Panc1 (cell line): Measurements from ENCODE around the gene MALSU1. TPM values are rescaled to one million over a fixed set of nuclear protein-coding genes. Genes with fewer than 3 reads are reported as not detected.
A peak's percentile ranks its signal among the peaks of the same experiment; 100 is the strongest.

Experiments
- ATAC-seq: fragments of 200-7000 bp; cut with Tn5 transposase; 2 replicates; pipeline ENCODE4 v1.9.1; 2020; ENCODE audit warnings: mild to moderate bottlenecking, moderate library complexity
- BruUV-seq: library from RNA; stranded (reverse); fragments of 400-500 nt; replicated peaks from 2 replicates; lab custom pipeline; 2021; lab: Mats Ljungman, UMichigan
- CTCF ChIA-PET: fragments of 300-600 bp; sonication (Branson Sonifier 250); formaldehyde crosslinking; loops from one replicate; lab custom pipeline; 2022; ENCODE audit warnings: antibody characterized with exemption; lab: Charles Lee
- POLR2A ChIA-PET: fragments of 300-600 bp; sonication (Branson Sonifier 250); formaldehyde crosslinking; loops from one replicate; lab custom pipeline; 2022; ENCODE audit warnings: antibody characterized with exemption; lab: Charles Lee
- DNase-seq: peaks from one replicate; pipeline ENCODE4 v3.0.0-alpha.2; 2010; ENCODE audit warnings: low read depth, low spot score
- H3K27ac ChIP-seq: 2 replicates; pipeline ENCODE4 v1.5.1; 2011; ENCODE audit warnings: mild to moderate bottlenecking, low read length, inconsistent platforms
- H3K27me3 ChIP-seq: fragments of 200-500 bp; sonication (Bioruptor generic); 2 replicates; pipeline ENCODE4 v1.6.0; 2014; ENCODE audit warnings: low read length, inconsistent platforms; ENCODE audit not compliant: control insufficient read depth, insufficient read depth
- H3K36me3 ChIP-seq: fragments of 200-500 bp; sonication (Bioruptor generic); 2 replicates; pipeline ENCODE4 v1.5.1; 2014; ENCODE audit warnings: inconsistent platforms, mild to moderate bottlenecking, low read length, moderate library complexity; ENCODE audit not compliant: control insufficient read depth, insufficient read depth
- H3K4me1 ChIP-seq: 2 replicates; pipeline ENCODE4 v1.5.1; 2011; ENCODE audit warnings: inconsistent platforms, mild to moderate bottlenecking, low read length, moderate library complexity; ENCODE audit not compliant: control insufficient read depth, insufficient read depth
- H3K4me3 ChIP-seq, 2 experiments: 2 replicates each; pipeline ENCODE4 v1.5.1; 2011 to 2012; ENCODE audit warnings: low read depth in 2 of 2, low read length in 2 of 2, mild to moderate bottlenecking in 2 of 2, inconsistent platforms in 1 of 2, moderate library complexity in 1 of 2
- H3K9me3 ChIP-seq: fragments of 200-500 bp; sonication (Bioruptor generic); 2 replicates; pipeline ENCODE4 v1.5.1; 2014; ENCODE audit warnings: low read depth, mild to moderate bottlenecking, inconsistent platforms, low read length, moderate library complexity; ENCODE audit not compliant: control insufficient read depth, insufficient read depth
- CTCF ChIP-seq: fragments of 450-650 bp; IDR thresholded peaks from 2 replicates; pipeline ENCODE4 v1.5.1; 2017; ENCODE audit warnings: mild to moderate bottlenecking
- POLR2AphosphoS5 ChIP-seq: IDR thresholded peaks from 2 replicates; pipeline ENCODE4 v1.6.1; 2012; ENCODE audit warnings: mild to moderate bottlenecking, low read depth, low read length, moderate library complexity
- REST ChIP-seq, 2 experiments: IDR thresholded peaks; 2 replicates each; pipeline ENCODE4 v1.6.1; 2011 to 2012; ENCODE audit warnings: low read depth in 2 of 2, control low read depth in 1 of 2, low read length in 1 of 2, mild to moderate bottlenecking in 1 of 2, moderate library complexity in 1 of 2; ENCODE audit not compliant: insufficient read depth in 1 of 2
- SIN3A ChIP-seq: IDR thresholded peaks from 2 replicates; pipeline ENCODE4 v1.6.1; 2012; ENCODE audit warnings: low read depth, mild to moderate bottlenecking, low read length, moderate library complexity, borderline replicate concordance; ENCODE audit not compliant: insufficient read depth
- TCF7L2 ChIP-seq: IDR thresholded peaks from 2 replicates; pipeline ENCODE4 v1.6.1; 2011; ENCODE audit warnings: mild to moderate bottlenecking, low read depth, low read length, inconsistent platforms
- in situ Hi-C: cut with HindIII; loops from 2 replicates; pipeline ENCODE4 v1.10.0; 2016; ENCODE audit warnings: low sequenced_read_pairs, low pct_unique_long_range_greater_than_20kb
- intact Hi-C: fragments of 100-400 bp; cut with micrococcal nuclease; formaldehyde crosslinking; loops from one replicate; pipeline ENCODE4 v1.10.0; 2022; ENCODE audit not compliant: unreplicated experiment
- total RNA-seq: library from RNA; stranded (reverse); gene quantifications from one replicate; pipeline ENCODE4 v1.2.1, GENCODE V29; 2021; ENCODE audit not compliant: unreplicated experiment

Gene MALSU1
- total RNA-seq, 1 experiment from 2014 or later: 111 TPM

GRCh38 chr7:23285657-23286646 lies 13.2 kb upstream of the MALSU1 start:
- ATAC-seq: 0 out of 2 replicates have a peak, but pooled peaks have one; percentile 28
- no peaks in the 10 kb centered on the region for H3K9me3 ChIP-seq
- ChIA-PET POLR2A (no interaction called here), CTCF (no interaction called here)
- no peak for TF ChIP-seq CTCF
- no peak for TF ChIP-seq TCF7L2
- TF ChIP-seq SIN3A: no peak
- TF ChIP-seq REST (IDR thresholded peaks at IDR 0.05; ENCODE audit: insufficient read depth in 1 of 2, low read depth in 2 of 2, low read length in 1 of 2): no peak
- BruUV-seq: no TSS peak
- no peak overlapping the region for H3K4me3 ChIP-seq
- H3K4me1 ChIP-seq: no peaks in the 10 kb centered on the region
- in situ Hi-C loops (no loop called here), intact Hi-C loops (no loop called here)
- H3K27me3 ChIP-seq: no peaks in the 10 kb centered on the region
- DNase-seq: no peak
- H3K36me3 ChIP-seq: no peaks in the 10 kb centered on the region
- H3K27ac ChIP-seq: no peak overlapping the region

GRCh38 chr7:23287612-23288011 lies 11.5 kb upstream of the MALSU1 start:
- POLR2A ChIA-PET: no interaction called here
- H3K27ac ChIP-seq: no peak overlapping the region
- H3K9me3 ChIP-seq: no peaks in the 10 kb centered on the region
- no peaks in the 10 kb centered on the region for H3K4me1 ChIP-seq
- intact Hi-C loops: no loop called here
- DNase-seq (no peak), ATAC-seq (no peak)
- no peaks in the 10 kb centered on the region for H3K27me3 ChIP-seq
- no peaks in the 10 kb centered on the region for H3K36me3 ChIP-seq
- no TSS peak for BruUV-seq
- CTCF ChIA-PET: no interaction called here
- in situ Hi-C loops: no loop called here
- no peak for TF ChIP-seq POLR2AphosphoS5
- H3K4me3 ChIP-seq: no peak overlapping the region

GRCh38 chr7:23290993-23291392 lies 8.1 kb upstream of the MALSU1 start:
- DNase-seq (no peak), ATAC-seq (no peak)
- BruUV-seq: no TSS peak
- Histone ChIP-seq H3K9me3 (no peaks in the 10 kb centered on the region), H3K4me1 (peaks cover 6% of the 10 kb centered on the region), H3K27me3 (no peaks in the 10 kb centered on the region), H3K27ac (no peak overlapping the region), H3K4me3 (no peak overlapping the region), H3K36me3 (no peaks in the 10 kb centered on the region)
- intact Hi-C loops (no loop called here), in situ Hi-C loops (no loop called here)
- ChIA-PET POLR2A (no interaction called here), CTCF (interaction anchor here (0.6 kb wide), 1 partner anchor 27 kb away, joined by 10 read pairs; no protein-coding TSS in a partner anchor)
- no peak for TF ChIP-seq TCF7L2
- no peak for TF ChIP-seq POLR2AphosphoS5
- TF ChIP-seq CTCF: no peak
